ENCODE measurements around the gene RAB44. TPM values are rescaled to one million over a fixed set of nuclear protein-coding genes. Genes with fewer than 3 reads are reported as not detected.
A peak's percentile ranks its signal among the peaks of the same experiment; 100 is the strongest.

Gene RAB44
- polyA plus RNA-seq, 1 donor, result 0.12 TPM

DNA sequence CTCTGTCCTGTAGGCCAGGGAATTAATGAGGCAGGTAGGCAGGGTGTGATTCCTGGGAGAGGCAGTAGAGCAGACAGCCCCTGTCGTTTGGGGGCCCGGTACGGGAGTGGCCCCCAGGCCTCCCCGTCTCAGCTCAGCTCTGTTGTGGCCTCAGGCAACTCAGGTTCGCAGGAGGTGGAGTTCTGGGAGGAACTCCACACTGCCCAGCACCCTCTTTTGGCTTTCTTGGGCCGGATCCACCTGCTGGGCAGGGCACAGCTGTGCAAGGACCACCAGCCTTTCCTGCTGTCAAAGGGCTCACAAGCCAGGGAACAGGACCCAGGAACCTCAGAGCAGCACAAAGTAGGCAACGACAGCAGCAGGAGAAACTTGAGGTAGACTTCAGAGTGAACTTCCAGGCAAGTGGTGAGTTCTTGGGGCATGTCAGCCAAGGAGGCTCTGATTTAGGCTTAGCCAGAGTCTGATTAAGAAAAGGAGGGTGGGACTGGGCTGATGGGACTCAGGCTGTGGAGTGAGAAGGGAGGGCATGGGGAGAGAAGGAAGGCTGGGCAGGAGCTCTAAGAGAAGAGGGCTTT is 36.9 kb downstream of the RAB44 start:
- no peak for DNase-seq

- peak; percentile 90 for DNase-seq
These were observed 37.8 kb downstream of the RAB44 start for GRCh38 chr6:36735110-36736071.

DNA sequence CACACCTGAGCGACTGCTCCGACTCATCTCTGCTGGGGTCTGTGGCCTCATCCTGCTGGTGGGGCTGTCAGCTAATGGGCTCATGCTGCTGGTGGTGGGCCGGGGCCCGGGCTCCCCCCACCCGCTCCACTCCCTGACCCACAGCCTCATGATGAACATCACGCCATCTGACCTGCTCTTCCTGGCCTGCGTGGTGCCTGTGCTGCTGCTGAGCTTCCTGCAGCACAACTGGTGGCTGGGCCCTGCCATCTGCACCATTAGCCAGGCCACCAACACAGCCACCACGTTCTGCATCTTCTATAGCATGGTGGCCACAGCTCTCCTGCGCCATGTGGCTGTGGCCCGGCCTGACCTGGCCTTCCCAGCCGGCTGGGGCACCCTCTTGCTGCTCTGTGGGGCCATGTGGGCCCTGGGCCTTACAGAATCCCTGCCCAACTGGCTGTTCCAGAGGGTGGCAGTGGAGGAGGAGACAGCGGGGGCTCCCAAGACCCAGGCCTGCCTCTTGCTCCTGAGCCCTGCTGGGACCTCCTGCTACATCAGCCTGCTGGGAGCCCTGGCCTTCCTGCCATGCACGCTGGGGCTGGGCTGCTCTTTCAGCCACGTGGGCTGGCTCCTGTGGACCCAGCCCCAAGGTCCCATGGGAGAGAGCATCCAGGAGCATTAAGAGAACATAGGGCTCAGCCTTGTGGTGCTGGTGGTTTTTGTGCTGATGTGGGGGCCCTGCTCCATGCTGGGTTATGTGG is 39.6 kb downstream of the RAB44 start:
- no peak for DNase-seq

DNA sequence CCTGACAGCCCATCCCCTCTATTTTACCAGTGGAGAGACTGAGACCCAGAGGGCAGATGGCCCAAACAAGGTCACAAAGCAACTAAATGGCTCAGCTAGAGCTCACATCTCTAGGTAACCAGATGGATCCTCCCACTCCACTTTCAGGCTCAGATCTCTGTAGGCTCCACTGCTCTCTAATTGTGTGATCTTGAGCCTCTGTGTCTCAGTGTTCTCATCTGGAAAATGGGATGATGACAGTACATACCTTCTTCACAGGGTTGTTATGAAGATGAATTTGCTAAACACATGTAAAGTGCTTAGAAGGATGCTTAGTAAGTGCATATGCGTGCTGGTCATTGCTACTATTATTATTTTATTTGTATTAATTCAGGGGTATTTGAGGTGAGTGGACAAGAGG is 40.5 kb downstream of the RAB44 start:
- no peak for DNase-seq

- no peak for DNase-seq
These were observed 42.6 kb downstream of the RAB44 start for GRCh38 chr6:36739947-36740817.

DNA sequence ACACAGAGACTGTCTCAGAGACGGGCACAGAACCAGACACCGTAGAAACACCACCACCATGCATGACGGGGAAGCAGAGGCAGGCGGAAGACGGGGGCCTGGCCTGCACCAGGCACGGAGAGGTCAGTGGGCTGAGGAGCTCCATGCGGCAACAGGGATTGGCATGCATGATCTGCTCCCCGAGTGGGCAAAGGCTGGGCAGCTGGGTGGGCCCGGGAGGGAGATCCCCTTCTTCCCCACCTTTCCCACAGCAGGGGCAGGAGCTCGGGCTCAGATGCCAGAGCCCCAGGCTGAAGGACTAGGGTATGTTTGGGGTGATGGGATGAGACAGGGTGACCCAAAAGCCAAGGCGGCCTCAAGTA is 43.2 kb downstream of the RAB44 start:
- no peak for DNase-seq

GRCh38 chr6:36742146-36742545 is 44.5 kb downstream of the RAB44 start:
- no peak for DNase-seq

DNA sequence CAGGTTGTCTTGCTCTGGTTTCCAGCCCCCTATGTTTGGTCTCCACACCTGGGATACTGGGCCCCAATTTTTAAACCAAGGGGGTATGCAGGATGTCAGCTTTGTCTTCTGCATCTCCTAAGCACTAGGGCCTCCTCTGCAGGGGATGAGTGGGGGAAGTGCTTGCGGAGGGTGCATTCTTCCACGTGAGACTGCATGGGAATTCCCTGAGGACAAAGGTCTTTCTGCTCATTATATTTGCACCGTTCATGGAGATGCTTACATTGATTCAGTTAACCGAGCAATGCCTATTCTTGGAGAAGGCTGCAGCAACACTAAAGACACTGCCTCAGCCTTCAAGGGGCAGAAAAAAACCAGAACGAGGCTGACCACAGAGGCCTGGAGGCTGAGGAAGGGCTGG is 45.4 kb downstream of the RAB44 start:
- DNase-seq, result no peak

GRCh38 chr6:36743538-36744303 is 46.1 kb downstream of the RAB44 start:
- DNase-seq, result no peak

DNA sequence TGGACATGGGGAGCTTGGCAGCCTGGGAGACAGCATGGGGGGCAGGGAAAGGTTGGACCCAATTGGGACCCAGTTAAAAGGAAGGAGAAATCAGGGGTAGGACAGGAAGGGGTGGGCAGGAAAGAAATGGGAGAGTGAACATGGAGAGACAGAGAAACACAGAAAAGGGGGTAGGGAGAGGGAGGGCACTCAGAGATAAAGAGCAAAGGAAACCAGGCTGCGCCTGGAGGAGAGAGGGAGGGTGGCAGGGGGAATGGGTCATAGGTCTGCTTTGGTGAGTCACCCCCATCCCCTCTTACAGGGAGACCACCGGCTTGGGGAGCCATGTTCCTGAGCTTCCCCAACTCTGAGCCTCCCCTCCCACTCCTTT is 46.7 kb downstream of the RAB44 start:
- DNase-seq, result no peak

- no peak for DNase-seq
These were observed 47.7 kb downstream of the RAB44 start for GRCh38 chr6:36745283-36745682.

DNA sequence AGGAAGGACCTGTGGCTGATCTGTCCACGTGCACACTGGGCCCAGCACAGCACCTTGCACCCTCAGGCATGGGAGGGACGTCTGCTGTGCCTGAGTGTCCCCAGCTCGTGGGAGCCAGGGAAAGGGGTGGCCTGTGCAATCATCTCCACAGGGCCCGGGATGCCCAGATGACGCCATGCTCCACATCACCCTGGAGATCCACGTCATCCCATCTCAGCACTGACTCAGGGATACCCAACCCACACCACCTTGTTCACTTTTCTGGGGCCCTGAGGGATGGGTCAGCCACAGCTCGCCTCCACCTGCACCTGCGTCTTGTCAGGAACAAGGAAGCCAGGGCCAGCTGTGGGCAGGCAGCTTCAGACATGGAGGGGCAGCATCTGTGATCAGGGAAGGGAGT is 48.2 kb downstream of the RAB44 start:
- no peak for DNase-seq

- no peak for DNase-seq
These were observed 48.6 kb downstream of the RAB44 start for GRCh38 chr6:36746251-36746650.

- no peak for DNase-seq
These were observed 52.3 kb downstream of the RAB44 start for GRCh38 chr6:36749829-36750489.

- no peak for DNase-seq
These were observed 53.5 kb downstream of the RAB44 start for GRCh38 chr6:36751091-36751490.

DNA sequence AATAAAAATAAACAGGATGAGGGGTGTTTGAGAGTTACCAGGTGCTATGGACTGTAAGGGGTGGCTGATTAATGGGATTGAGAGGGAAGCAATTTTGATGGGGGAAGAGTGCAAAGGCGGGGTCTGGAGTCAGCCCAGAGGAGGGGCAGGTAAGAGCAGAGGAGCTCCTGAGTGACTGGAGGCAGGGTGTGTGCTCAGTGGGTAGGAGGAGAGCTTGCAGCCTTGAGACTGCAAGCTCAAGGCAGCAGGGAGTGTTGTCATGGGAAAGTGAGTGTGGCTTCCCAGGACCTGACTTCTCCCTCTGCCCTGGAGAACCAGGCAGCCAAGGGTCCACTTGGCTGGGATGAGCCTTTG is 54.2 kb downstream of the RAB44 start:
- DNase-seq, result no peak

GRCh38 chr6:36752187-36752885 is 54.7 kb downstream of the RAB44 start:
- no peak for DNase-seq

GRCh38 chr6:36752886-36753506 is 55.4 kb downstream of the RAB44 start:
- DNase-seq, result no peak

- no peak for DNase-seq
These were observed 56.2 kb downstream of the RAB44 start for GRCh38 chr6:36753671-36754405.
